DOHH2 (cell line): Measurements from ENCODE around the gene ADTRP.

ENCODE experiments used
- H3F3A ChIP-seq: fragments of 200-600 bp; sonication (generic), shearing (Covaris generic); 2 replicates; pipeline ENCODE4 v1.6.0; 2016; ENCODE audit warnings: antibody characterized with exemption, mild to moderate bottlenecking; ENCODE audit not compliant: control insufficient read depth, insufficient read depth
- H3K27ac ChIP-seq: fragments of 200-600 bp; sonication (generic); 2 replicates; pipeline ENCODE4 v1.5.1; 2014; ENCODE audit warnings: low read depth, mild to moderate bottlenecking, low read length, moderate library complexity
- H3K27me3 ChIP-seq: fragments of 200-600 bp; sonication (generic); 2 replicates; pipeline ENCODE4 v1.6.1; 2014; ENCODE audit warnings: mild to moderate bottlenecking, low read length, mixed read lengths; ENCODE audit not compliant: control insufficient read depth
- H3K36me3 ChIP-seq: fragments of 200-600 bp; sonication (generic); 2 replicates; pipeline ENCODE4 v1.6.1; 2014; ENCODE audit warnings: mild to moderate bottlenecking, low read length, moderate library complexity, mixed read lengths; ENCODE audit not compliant: control insufficient read depth
- H3K4me1 ChIP-seq: fragments of 200-600 bp; sonication (generic); 2 replicates; pipeline ENCODE4 v1.6.1; 2014; ENCODE audit warnings: mild to moderate bottlenecking, low read length, mixed read lengths; ENCODE audit not compliant: control insufficient read depth
- H3K4me2 ChIP-seq: fragments of 200-600 bp; sonication (generic); 2 replicates; pipeline ENCODE4 v1.6.0; 2014; ENCODE audit warnings: mild to moderate bottlenecking, low read length, moderate library complexity
- H3K4me3 ChIP-seq: fragments of 200-600 bp; sonication (generic); 2 replicates; pipeline ENCODE4 v1.5.1; 2014; ENCODE audit warnings: mild to moderate bottlenecking, low read length, mixed read lengths
- H3K79me2 ChIP-seq: fragments of 200-600 bp; sonication (generic); 2 replicates; pipeline ENCODE4 v1.6.1; 2014; ENCODE audit warnings: mild to moderate bottlenecking, low read length, mixed read lengths; ENCODE audit not compliant: control insufficient read depth
- H3K9me2 ChIP-seq: fragments of 200-600 bp; sonication (generic); replicated peaks from 2 replicates; pipeline ENCODE4 v1.6.1; 2014; ENCODE audit warnings: mild to moderate bottlenecking, low read length, mixed read lengths; ENCODE audit not compliant: control insufficient read depth
- H3K9me3 ChIP-seq: fragments of 200-600 bp; sonication (generic); 2 replicates; pipeline ENCODE4 v1.6.1; 2014; ENCODE audit warnings: antibody characterized with exemption, low read length, mixed read lengths; ENCODE audit not compliant: control insufficient read depth, insufficient read depth
- H4K20me1 ChIP-seq: fragments of 200-600 bp; sonication (generic); 2 replicates; pipeline ENCODE4 v1.6.0; 2014; ENCODE audit warnings: low read depth, mild to moderate bottlenecking, antibody characterized with exemption, low read length, moderate library complexity; ENCODE audit not compliant: control insufficient read depth, insufficient read depth
- CTCF ChIP-seq: fragments of 200-600 bp; sonication (generic); IDR thresholded peaks from one replicate; pipeline ENCODE4 v1.5.1; 2014; ENCODE audit warnings: antibody characterized with exemption, mild to moderate bottlenecking, low read depth, low read length; ENCODE audit not compliant: poor library complexity, severe bottlenecking
- EZH2phosphoT487 ChIP-seq: fragments of 200-600 bp; sonication (generic); IDR thresholded peaks from 2 replicates; pipeline ENCODE4 v1.6.1; 2017; ENCODE audit warnings: borderline replicate concordance, mild to moderate bottlenecking, antibody characterized with exemption, low read length, moderate library complexity, mixed read lengths

Gene ADTRP

GRCh38 chr6:11769811-11770545, 8.6 kb downstream of the ADTRP start:
- no peaks in the 10 kb centered on the region for H3K4me1 ChIP-seq
- H3K9me3 ChIP-seq = no peaks in the 10 kb centered on the region
- H3K36me3 ChIP-seq = no peaks in the 10 kb centered on the region
- no peak overlapping the region for H3K4me3 ChIP-seq
- no peaks in the 10 kb centered on the region for H3K27me3 ChIP-seq
- no peaks in the 10 kb centered on the region for H3K79me2 ChIP-seq
- no peaks in the 10 kb centered on the region for H3F3A ChIP-seq
- H3K9me2 ChIP-seq = no peaks in the 10 kb centered on the region
- no peak overlapping the region for H3K4me2 ChIP-seq
- TF ChIP-seq CTCF (no peak), EZH2phosphoT487 (no peak)
- no peaks in the 10 kb centered on the region for H4K20me1 ChIP-seq
- no peak overlapping the region for H3K27ac ChIP-seq

- Histone ChIP-seq H3K4me2 (no peak overlapping the region), H3K9me3 (no peaks in the 10 kb centered on the region), H3K36me3 (no peaks in the 10 kb centered on the region), H3K79me2 (no peaks in the 10 kb centered on the region), H3K4me3 (no peak overlapping the region), H3K9me2 (no peaks in the 10 kb centered on the region), H4K20me1 (no peaks in the 10 kb centered on the region), H3F3A (no peaks in the 10 kb centered on the region), H3K27ac (no peak overlapping the region), H3K27me3 (no peaks in the 10 kb centered on the region), H3K4me1 (no peaks in the 10 kb centered on the region)
- no peak for TF ChIP-seq EZH2phosphoT487
- no peak for TF ChIP-seq CTCF
These were observed 9.4 kb downstream of the ADTRP start for GRCh38 chr6:11769244-11769643.

GRCh38 chr6:11767978-11768756, 10.4 kb downstream of the ADTRP start:
- no peaks in the 10 kb centered on the region for H3K4me1 ChIP-seq
- H3K27me3 ChIP-seq = 0 out of 2 replicates have a peak, but pooled peaks cover 3% of the 10 kb centered on the region
- no peak for TF ChIP-seq CTCF
- no peak for TF ChIP-seq EZH2phosphoT487
- H4K20me1 ChIP-seq = no peaks in the 10 kb centered on the region
- no peaks in the 10 kb centered on the region for H3K9me2 ChIP-seq
- H3K9me3 ChIP-seq = no peaks in the 10 kb centered on the region
- no peaks in the 10 kb centered on the region for H3K36me3 ChIP-seq
- no peak overlapping the region for H3K27ac ChIP-seq
- no peak overlapping the region for H3K4me2 ChIP-seq
- H3K4me3 ChIP-seq = no peak overlapping the region
- H3K79me2 ChIP-seq = no peaks in the 10 kb centered on the region
- no peaks in the 10 kb centered on the region for H3F3A ChIP-seq
